Left ventricle myocardium inferior (tissue), 1 donor: Measurements from ENCODE around the gene PRRG3. TPM values are rescaled to one million over a fixed set of nuclear protein-coding genes. Genes with fewer than 3 reads are reported as not detected.
A peak's percentile ranks its signal among the peaks of the same experiment; 100 is the strongest.

Experiments used
- DNase-seq: peaks from one replicate; pipeline ENCODE4 v3.0.0-alpha.2; 2020
- H3K27ac ChIP-seq: fragments of 200-600 bp; replicated peaks from 2 replicates; pipeline ENCODE4 v1.8.0; 2021
- H3K27me3 ChIP-seq: fragments of 200-600 bp; 2 replicates; pipeline ENCODE4 v1.8.0; 2021; ENCODE audit warnings: low read depth
- H3K36me3 ChIP-seq: fragments of 200-600 bp; 2 replicates; pipeline ENCODE4 v1.8.0; 2021
- H3K4me1 ChIP-seq: fragments of 200-600 bp; 2 replicates; pipeline ENCODE4 v1.8.0; 2021
- H3K4me3 ChIP-seq: fragments of 200-600 bp; 2 replicates; pipeline ENCODE4 v1.8.0; 2021; ENCODE audit warnings: mild to moderate bottlenecking, moderate library complexity
- H3K9me3 ChIP-seq: fragments of 200-600 bp; replicated peaks from 2 replicates; pipeline ENCODE4 v1.8.0; 2021
- intact Hi-C: fragments of 100-400 bp; cut with micrococcal nuclease; formaldehyde crosslinking; loops from one replicate; pipeline ENCODE4 v1.11.0; 2022
- total RNA-seq: library from RNA; stranded (reverse); fragmentation: NEBNext Ultra II Directional; extraction: Animal tissue kit (Norgen Biotek cat#: 25700); gene quantifications from one replicate; pipeline ENCODE4 v1.2.1, GENCODE V29; 2021
- TF ChIP-seq, protein P1 (sequence below): fragments of 200-600 bp; IDR thresholded peaks from 2 replicates; pipeline ENCODE4 v1.8.0; 2021; ENCODE audit warnings: antibody characterized with exemption, mild to moderate bottlenecking, borderline replicate concordance
- donor health status: DM: no; HTN: yes; CAD: no; lungs with severe emphysema.

Gene PRRG3
- total RNA-seq, 1 donor from 2014 or later, result 2.7 TPM

DNA sequence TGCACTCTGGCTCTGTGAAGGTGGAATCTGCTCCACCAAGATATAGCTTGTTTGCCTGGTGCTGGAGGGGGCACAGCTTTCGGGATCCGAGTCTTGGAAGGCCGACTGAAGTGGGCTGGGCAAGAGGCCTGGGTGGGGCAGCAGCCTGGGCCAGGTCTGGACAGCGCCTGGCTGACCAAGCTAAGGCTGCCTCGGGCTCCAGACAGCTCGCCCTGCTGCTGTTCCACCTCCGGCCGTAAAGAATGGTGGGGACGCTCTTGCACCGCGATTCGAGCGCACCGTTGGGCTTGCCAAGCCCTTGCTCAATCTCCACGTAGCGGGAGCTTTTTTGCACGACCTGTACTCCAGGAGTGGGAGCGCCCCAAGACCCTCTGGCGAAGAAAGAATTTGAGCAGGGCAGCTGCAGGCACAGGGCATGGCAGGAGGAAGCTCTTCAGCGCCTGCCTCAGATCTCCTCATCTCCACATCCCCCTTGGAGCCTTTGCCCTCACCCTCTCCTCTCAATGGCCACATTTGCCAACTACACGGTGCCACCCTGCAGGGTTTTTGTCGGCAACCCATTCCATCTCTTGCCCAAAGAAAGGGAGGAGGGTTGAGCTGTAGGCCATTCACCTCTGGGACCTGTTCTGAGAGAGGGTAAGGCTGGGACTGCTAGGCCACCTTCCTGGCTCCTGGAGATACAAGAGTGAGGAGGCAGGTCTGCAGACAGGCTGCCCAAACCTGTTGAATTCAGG is 58.2 kb downstream of the PRRG3 start:
- DNase-seq, result peak; percentile 32
- Histone ChIP-seq H3K4me3 (no peak overlapping the region), H3K27me3 (no peaks in the 10 kb centered on the region), H3K36me3 (no peaks in the 10 kb centered on the region), H3K9me3 (no peaks in the 10 kb centered on the region), H3K4me1 (peaks cover 3% of the 10 kb centered on the region), H3K27ac (no peak overlapping the region)
- intact Hi-C loops, result loop anchor here (10.0 kb wide), 1 partner anchor 881 kb away; the partner anchor contains the start of gene GABRQ
- TF ChIP-seq, protein P1, sequence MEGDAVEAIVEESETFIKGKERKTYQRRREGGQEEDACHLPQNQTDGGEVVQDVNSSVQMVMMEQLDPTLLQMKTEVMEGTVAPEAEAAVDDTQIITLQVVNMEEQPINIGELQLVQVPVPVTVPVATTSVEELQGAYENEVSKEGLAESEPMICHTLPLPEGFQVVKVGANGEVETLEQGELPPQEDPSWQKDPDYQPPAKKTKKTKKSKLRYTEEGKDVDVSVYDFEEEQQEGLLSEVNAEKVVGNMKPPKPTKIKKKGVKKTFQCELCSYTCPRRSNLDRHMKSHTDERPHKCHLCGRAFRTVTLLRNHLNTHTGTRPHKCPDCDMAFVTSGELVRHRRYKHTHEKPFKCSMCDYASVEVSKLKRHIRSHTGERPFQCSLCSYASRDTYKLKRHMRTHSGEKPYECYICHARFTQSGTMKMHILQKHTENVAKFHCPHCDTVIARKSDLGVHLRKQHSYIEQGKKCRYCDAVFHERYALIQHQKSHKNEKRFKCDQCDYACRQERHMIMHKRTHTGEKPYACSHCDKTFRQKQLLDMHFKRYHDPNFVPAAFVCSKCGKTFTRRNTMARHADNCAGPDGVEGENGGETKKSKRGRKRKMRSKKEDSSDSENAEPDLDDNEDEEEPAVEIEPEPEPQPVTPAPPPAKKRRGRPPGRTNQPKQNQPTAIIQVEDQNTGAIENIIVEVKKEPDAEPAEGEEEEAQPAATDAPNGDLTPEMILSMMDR, result peak; percentile 83

DNA sequence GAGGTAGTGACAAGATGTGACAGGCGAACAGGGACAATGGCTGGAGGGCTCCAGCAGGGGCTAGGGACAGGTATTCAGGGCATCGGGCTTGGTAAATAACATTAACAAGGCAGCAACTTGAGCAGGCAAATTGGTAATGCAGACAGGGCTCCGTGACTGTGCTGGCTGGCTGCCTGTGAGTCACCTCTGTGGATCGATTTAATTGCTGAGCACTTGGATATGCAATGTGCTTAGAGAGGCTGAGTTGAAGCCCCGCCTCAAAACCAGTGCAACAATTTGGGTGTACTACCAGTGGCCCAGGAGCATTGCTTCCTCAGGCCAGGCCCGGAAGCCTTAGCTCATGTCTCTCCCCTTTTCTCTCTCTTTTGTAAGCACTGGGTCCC is 58.8 kb downstream of the PRRG3 start:
- H3K27me3 ChIP-seq, result no peaks in the 10 kb centered on the region
- no peak for DNase-seq
- peaks cover 3% of the 10 kb centered on the region for H3K4me1 ChIP-seq
- no peak overlapping the region for H3K27ac ChIP-seq
- no peak overlapping the region for H3K4me3 ChIP-seq
- no peaks in the 10 kb centered on the region for H3K36me3 ChIP-seq
- H3K9me3 ChIP-seq, result no peaks in the 10 kb centered on the region
- intact Hi-C loops, result loop anchor here (10.0 kb wide), 1 partner anchor 881 kb away; the partner anchor contains the start of gene GABRQ
- TF ChIP-seq, protein P1, result no peak

DNA sequence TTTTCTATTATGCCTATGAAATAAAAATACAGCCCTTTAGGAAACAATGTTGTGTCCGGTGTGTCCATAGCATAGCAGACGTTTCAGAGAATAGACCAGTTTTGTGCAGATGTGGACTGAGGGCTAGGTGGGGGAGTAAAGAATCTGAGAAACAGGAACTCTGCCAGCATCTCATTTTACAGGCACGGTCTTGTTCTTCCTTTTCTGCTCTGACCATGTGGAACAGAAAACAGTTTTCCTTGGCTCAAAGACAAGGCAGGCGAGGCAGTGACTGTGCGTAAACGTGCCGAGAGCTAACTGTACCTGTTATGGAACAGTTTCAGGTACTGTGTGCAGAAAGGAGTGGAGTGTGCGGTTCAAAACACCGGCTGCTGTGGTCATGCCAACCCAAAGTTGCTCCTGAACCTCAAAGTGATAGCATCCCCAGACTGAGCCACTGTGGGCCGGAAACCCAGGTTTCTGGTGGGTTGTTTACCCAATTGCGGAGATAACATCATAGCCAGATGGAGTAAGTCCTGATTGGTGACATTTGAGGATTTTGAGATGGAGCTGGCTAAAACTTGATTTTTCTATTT is 59.5 kb downstream of the PRRG3 start:
- DNase-seq, result no peak
- intact Hi-C loops, result loop anchor here (10.0 kb wide), 1 partner anchor 880 kb away; the partner anchor contains the start of gene GABRQ
- TF ChIP-seq, protein P1, result no peak

More for the DNA sequence above, 59.5 kb downstream of the PRRG3 start:
- Histone ChIP-seq H3K27ac (no peak overlapping the region), H3K9me3 (no peaks in the 10 kb centered on the region), H3K36me3 (no peaks in the 10 kb centered on the region), H3K4me1 (peaks cover 3% of the 10 kb centered on the region), H3K27me3 (no peaks in the 10 kb centered on the region), H3K4me3 (no peak overlapping the region)

Other genes with a start within 250 kb of the PRRG3 start
- not detected for gene PASD1, start 131.8 kb upstream of the PRRG3 start, total RNA-seq
- not detected for gene FATE1, start 20.6 kb downstream of the PRRG3 start, total RNA-seq
- not detected for gene CNGA2, start 39.3 kb downstream of the PRRG3 start, total RNA-seq
- not detected for gene MAGEA4, start 217.4 kb downstream of the PRRG3 start, total RNA-seq